RWPE2 (cell line): Measurements from ENCODE around the gene RHEB.
A peak's percentile ranks its signal among the peaks of the same experiment; 100 is the strongest.

Source experiments
- ATAC-seq: fragments of 200-7000 bp; cut with Tn5 transposase; 3 replicates; pipeline ENCODE4 v1.9.1; 2021; ENCODE audit warnings: low read depth
- DNase-seq: peaks from one replicate; pipeline ENCODE4 v3.0.0-alpha.2; 2020; ENCODE audit warnings: low spot score
- H3K27ac ChIP-seq: fragments of 450-650 bp; 2 replicates; pipeline ENCODE4 v1.5.1; 2017; ENCODE audit warnings: mild to moderate bottlenecking; ENCODE audit not compliant: poor library complexity, severe bottlenecking
- H3K27me3 ChIP-seq: fragments of 250-450 bp; sonication (Bioruptor Pico); 2 replicates; pipeline ENCODE4 v1.5.1; 2021; ENCODE audit warnings: mild to moderate bottlenecking, moderate library complexity; ENCODE audit not compliant: insufficient read depth, poor library complexity, severe bottlenecking
- H3K36me3 ChIP-seq: fragments of 250-450 bp; sonication (Bioruptor Pico); 2 replicates; pipeline ENCODE4 v1.5.1; 2020; ENCODE audit warnings: low read depth, mild to moderate bottlenecking, moderate library complexity
- H3K4me1 ChIP-seq: fragments of 250-450 bp; sonication (Bioruptor Pico); 2 replicates; pipeline ENCODE4 v1.5.1; 2021; ENCODE audit warnings: mild to moderate bottlenecking, moderate library complexity; ENCODE audit not compliant: insufficient read depth, poor library complexity, severe bottlenecking
- H3K4me3 ChIP-seq: fragments of 250-450 bp; sonication (Bioruptor Pico); 2 replicates; pipeline ENCODE4 v1.5.1; 2021; ENCODE audit warnings: mild to moderate bottlenecking, moderate library complexity; ENCODE audit not compliant: severe bottlenecking
- H3K9me3 ChIP-seq: fragments of 250-450 bp; sonication (Bioruptor Pico); 2 replicates; pipeline ENCODE4 v1.5.1; 2021; ENCODE audit warnings: mild to moderate bottlenecking, moderate library complexity; ENCODE audit not compliant: severe bottlenecking
- TF ChIP-seq, protein P1 (sequence below): fragments of 450-650 bp; IDR thresholded peaks from one replicate; pipeline ENCODE4 v1.5.1; 2017; ENCODE audit warnings: mild to moderate bottlenecking, moderate library complexity; ENCODE audit not compliant: poor library complexity, severe bottlenecking

RHEB gene, protein sequence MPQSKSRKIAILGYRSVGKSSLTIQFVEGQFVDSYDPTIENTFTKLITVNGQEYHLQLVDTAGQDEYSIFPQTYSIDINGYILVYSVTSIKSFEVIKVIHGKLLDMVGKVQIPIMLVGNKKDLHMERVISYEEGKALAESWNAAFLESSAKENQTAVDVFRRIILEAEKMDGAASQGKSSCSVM

DNA sequence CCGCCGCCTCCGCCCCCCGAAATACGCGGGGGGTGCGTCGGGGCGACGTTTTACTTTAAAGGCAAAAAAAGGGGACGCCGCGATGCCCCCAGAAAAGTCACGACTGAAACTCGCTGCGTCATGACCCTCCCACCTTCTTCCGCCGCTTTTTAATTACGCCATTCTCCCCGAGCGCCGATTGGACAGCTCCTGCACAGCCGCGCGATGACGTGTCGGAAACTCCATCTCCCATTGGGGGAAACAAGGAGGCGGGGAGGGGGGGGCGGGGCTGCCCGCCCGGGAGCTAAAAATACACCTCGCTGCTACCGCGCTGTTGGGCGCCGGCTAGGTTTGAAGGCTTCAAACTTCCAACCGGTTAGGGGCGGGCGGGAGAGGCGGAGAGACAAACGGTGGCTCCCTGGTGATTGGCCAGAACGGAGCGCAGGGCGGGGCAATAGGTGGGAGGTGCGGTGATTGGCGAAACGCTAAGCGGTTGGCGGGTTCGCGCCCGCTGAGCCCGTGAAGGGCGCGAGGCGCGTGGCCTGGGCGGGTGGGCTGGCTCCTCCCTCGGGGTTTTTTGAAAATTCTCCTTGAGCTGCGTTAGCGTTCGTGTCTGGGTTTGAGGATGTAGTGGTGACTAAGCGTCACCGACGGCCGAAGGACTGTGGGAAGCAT is at the start of gene RHEB:
Gene RHEB, minus strand, starts transcription at position 131 of the 654 bp plus-strand sequence. CDS start 384 bp downstream, outside the sequence.
- no peaks in the 10 kb centered on the region for H3K27me3 ChIP-seq
- peak; percentile 98 for DNase-seq
- no peaks in the 10 kb centered on the region for H3K9me3 ChIP-seq
- peak within 1 kb of the TSS; percentile 100 for H3K4me3 ChIP-seq
- no peaks in the 10 kb centered on the region for H3K4me1 ChIP-seq
- TF ChIP-seq, protein P1, sequence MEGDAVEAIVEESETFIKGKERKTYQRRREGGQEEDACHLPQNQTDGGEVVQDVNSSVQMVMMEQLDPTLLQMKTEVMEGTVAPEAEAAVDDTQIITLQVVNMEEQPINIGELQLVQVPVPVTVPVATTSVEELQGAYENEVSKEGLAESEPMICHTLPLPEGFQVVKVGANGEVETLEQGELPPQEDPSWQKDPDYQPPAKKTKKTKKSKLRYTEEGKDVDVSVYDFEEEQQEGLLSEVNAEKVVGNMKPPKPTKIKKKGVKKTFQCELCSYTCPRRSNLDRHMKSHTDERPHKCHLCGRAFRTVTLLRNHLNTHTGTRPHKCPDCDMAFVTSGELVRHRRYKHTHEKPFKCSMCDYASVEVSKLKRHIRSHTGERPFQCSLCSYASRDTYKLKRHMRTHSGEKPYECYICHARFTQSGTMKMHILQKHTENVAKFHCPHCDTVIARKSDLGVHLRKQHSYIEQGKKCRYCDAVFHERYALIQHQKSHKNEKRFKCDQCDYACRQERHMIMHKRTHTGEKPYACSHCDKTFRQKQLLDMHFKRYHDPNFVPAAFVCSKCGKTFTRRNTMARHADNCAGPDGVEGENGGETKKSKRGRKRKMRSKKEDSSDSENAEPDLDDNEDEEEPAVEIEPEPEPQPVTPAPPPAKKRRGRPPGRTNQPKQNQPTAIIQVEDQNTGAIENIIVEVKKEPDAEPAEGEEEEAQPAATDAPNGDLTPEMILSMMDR, result no peak
- peak; percentile 90 for ATAC-seq
- H3K36me3 ChIP-seq, result no peaks in the 10 kb centered on the region
- H3K27ac ChIP-seq, result peak within 1 kb of the TSS; percentile 91

DNA sequence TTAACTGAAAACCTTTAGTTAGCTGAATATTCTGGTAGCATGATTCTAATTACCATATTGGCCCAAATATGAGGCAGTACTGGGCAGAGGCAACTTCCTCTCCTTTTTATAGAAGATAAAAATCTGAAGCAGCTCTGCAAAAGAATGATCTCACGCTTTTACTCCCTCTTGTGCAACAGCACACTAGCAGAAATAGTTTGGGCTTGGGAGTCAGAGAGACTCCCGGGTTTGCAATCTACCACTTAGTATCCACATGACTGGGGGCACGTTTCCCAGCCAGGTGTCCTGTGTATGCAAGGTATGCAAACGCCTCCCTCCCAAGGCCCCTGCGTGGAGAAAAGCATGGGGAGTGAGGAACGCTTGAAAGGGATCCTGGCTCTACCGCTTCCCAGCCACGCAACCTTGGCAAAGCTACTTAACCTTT is 47.2 kb upstream of the RHEB start:
- Histone ChIP-seq H3K4me3 (no peak overlapping the region), H3K27me3 (no peaks in the 10 kb centered on the region), H3K27ac (no peak overlapping the region), H3K36me3 (peaks cover 78% of the 10 kb centered on the region), H3K4me1 (peaks cover 3% of the 10 kb centered on the region), H3K9me3 (no peaks in the 10 kb centered on the region)
- no peak for DNase-seq
- peak; percentile 51; the same call in 2 of the 3 replicates for ATAC-seq
- TF ChIP-seq, protein P1, result no peak

DNA sequence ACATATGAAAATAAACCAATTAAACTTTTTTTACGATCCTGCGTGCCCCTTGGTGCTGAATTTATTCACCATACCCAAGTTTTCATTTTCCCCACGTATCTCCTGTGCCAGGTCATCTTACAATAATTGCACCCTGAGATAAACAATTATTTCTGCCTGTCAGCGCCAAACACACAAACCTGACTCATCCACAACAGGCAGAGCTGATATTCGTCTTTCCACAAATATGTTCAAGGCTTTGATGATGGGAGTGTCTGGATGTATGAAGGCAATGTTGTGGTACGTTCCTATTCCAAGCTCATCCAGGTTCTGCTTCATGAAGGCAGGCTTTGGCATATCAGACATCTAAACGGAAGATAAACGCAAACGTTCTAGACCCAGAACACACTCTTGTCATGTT is 45.8 kb upstream of the RHEB start:
- Histone ChIP-seq H3K4me3 (no peak overlapping the region), H3K4me1 (peaks cover 3% of the 10 kb centered on the region), H3K9me3 (no peaks in the 10 kb centered on the region), H3K27ac (no peak overlapping the region), H3K27me3 (no peaks in the 10 kb centered on the region), H3K36me3 (peaks cover 77% of the 10 kb centered on the region)
- no peak for DNase-seq
- TF ChIP-seq, protein P1, result no peak
- 0 out of 3 replicates have a peak, but pooled peaks have one; percentile 27 for ATAC-seq

DNA sequence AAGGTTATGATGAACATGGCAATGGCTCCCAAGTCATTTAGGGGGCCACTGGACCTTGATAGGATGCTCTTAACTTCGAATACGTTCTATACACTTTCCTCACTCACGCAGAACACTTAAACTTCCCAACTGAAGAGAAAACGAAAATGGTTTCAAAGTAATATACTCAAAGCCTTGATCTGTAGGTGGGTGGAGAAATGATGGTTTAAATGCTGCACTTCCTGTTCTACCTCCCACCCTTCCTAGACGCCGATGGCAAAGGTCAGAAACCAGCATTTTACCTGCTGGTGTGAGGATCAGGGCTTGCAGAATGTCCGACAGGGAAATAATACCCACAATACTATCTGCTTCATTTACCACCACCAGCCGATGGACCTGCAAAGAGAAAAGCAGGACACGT is 40.5 kb upstream of the RHEB start:
- DNase-seq (no peak), ATAC-seq (no peak)
- H3K27me3 ChIP-seq, result no peaks in the 10 kb centered on the region
- H3K9me3 ChIP-seq, result no peaks in the 10 kb centered on the region
- peaks cover 85% of the 10 kb centered on the region for H3K36me3 ChIP-seq
- H3K4me1 ChIP-seq, result no peaks in the 10 kb centered on the region
- H3K4me3 ChIP-seq, result no peak overlapping the region
- H3K27ac ChIP-seq, result no peak overlapping the region
- TF ChIP-seq, protein P1, result no peak

DNA sequence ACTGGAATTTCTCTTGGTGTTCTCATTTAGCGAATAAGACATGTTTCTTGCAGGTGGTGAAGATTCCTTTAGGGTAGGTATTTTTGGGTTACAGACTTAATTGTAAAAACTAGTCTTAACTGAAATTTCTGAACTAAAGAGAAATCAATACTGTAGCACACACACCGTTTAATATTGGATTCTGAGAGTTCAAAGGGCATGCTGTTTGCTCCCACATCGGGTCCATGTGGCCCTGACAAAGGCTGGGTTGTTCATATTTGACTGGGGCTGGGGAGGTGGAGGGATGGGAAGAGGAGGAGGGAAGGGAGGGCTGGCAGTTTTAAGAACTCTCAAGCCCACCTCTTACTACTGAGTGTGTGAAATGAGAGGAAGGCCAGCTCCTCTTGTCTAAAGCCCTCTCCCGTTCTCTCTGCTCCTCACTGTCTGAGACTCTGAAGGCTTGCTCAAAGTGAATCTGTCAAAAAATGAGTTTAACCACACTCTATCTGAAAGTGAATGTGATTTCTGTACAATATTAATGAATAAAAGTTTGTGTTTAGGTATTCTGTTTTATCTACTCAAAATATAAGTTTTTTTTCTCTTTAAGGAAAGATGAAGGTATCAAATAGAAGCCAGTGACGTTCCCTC is 40.0 kb upstream of the RHEB start:
- H3K36me3 ChIP-seq, result peaks cover 84% of the 10 kb centered on the region
- no peak overlapping the region for H3K27ac ChIP-seq
- ATAC-seq, result no peak
- H3K4me3 ChIP-seq, result no peak overlapping the region
- H3K27me3 ChIP-seq, result no peaks in the 10 kb centered on the region
- H3K4me1 ChIP-seq, result no peaks in the 10 kb centered on the region
- TF ChIP-seq, protein P1, result no peak
- DNase-seq, result no peak
- H3K9me3 ChIP-seq, result no peaks in the 10 kb centered on the region
